Endothelial cell of umbilical vein (primary cell): ENCODE data around the gene ERG. TPM values are rescaled to one million over a fixed set of nuclear protein-coding genes. Genes with fewer than 3 reads are reported as not detected.

Source experiments
- BruUV-seq: library from RNA; stranded (reverse); fragments of 400-500 nt; replicated peaks from 2 replicates; lab custom pipeline; 2021; lab: Mats Ljungman, UMichigan
- CTCF ChIA-PET: fragments of 300-600, 350-600 bp; sonication (Branson Sonifier 250); formaldehyde crosslinking; loops from one replicate; lab custom pipeline; 2021; ENCODE audit warnings: antibody characterized with exemption, inconsistent platforms; lab: Charles Lee
- POLR2A ChIA-PET: fragments of 300-600, 350-600 bp; sonication (Branson Sonifier 250); formaldehyde crosslinking; loops from one replicate; lab custom pipeline; 2021; ENCODE audit warnings: antibody characterized with exemption, inconsistent platforms; lab: Charles Lee
- DNase-seq: peaks from one replicate; pipeline ENCODE4 v3.0.0-alpha.2; 2011; ENCODE audit warnings: low read depth, low spot score
- FAIRE-seq: peaks from 2 replicates; lab custom pipeline; 2011; peaks lifted over from hg19 to GRCh38; lab: Jason Lieb, UNC
- H2AFZ ChIP-seq: 2 replicates; pipeline ENCODE4 v1.6.0; 2012; ENCODE audit warnings: low read depth, low read length, control low read depth, inconsistent platforms
- H3K27ac ChIP-seq: 2 replicates; pipeline ENCODE4 v1.5.1; 2011; ENCODE audit warnings: low read depth, mild to moderate bottlenecking, control low read depth, low read length, moderate library complexity; ENCODE audit not compliant: insufficient read depth
- H3K27me3 ChIP-seq, 2 experiments: 2 replicates each; pipeline versions ENCODE4 v1.6.0 to v1.6.1; 2011; ENCODE audit warnings: low read length in 2 of 2, mixed read lengths in 1 of 2; ENCODE audit not compliant: control insufficient read depth in 2 of 2, insufficient read depth in 2 of 2
- H3K36me3 ChIP-seq, 2 experiments: 2 replicates in 1 of 2; 3 replicates in 1 of 2; pipeline ENCODE4 v1.5.1; 2011; ENCODE audit warnings: low read length in 2 of 2, mild to moderate bottlenecking in 1 of 2, moderate library complexity in 1 of 2; ENCODE audit not compliant: control insufficient read depth in 2 of 2, insufficient read depth in 2 of 2; ENCODE audit errors: extremely low read depth in 1 of 2
- H3K4me1 ChIP-seq: 3 replicates; pipeline ENCODE4 v1.5.1; 2011; ENCODE audit warnings: mild to moderate bottlenecking, low read length; ENCODE audit not compliant: control insufficient read depth, insufficient read depth; ENCODE audit errors: extremely low read depth
- H3K4me2 ChIP-seq: 2 replicates; pipeline ENCODE4 v1.6.1; 2011; ENCODE audit warnings: low read length, control low read depth, mixed read lengths; ENCODE audit not compliant: insufficient read depth
- H3K4me3 ChIP-seq, 3 experiments: fragments of 200-600 bp in 1 of 3; sonication (generic), shearing (Covaris generic) in 1 of 3; replicated peaks in 1 of 3; 2 replicates each; pipeline ENCODE4 v1.5.1; 2011 to 2016; ENCODE audit warnings: control low read depth in 3 of 3, low read length in 3 of 3, mild to moderate bottlenecking in 2 of 3, inconsistent platforms in 1 of 3, low read depth in 1 of 3, moderate library complexity in 1 of 3; ENCODE audit not compliant: insufficient read depth in 1 of 3
- H3K79me2 ChIP-seq: 2 replicates; pipeline ENCODE4 v1.6.0; 2012; ENCODE audit warnings: low read length, inconsistent platforms; ENCODE audit not compliant: control insufficient read depth, insufficient read depth
- H3K9ac ChIP-seq: replicated peaks from 2 replicates; pipeline ENCODE3; 2011; ENCODE audit warnings: low read length, control low read depth; ENCODE audit not compliant: insufficient read depth; ENCODE audit errors: extremely low read depth
- H3K9me1 ChIP-seq: replicated peaks from 3 replicates; pipeline ENCODE4 v1.6.0; 2011; ENCODE audit warnings: mild to moderate bottlenecking, low read length; ENCODE audit not compliant: control insufficient read depth, insufficient read depth; ENCODE audit errors: extremely low read depth
- H3K9me3 ChIP-seq: replicated peaks from 2 replicates; pipeline ENCODE4 v1.5.1; 2012; ENCODE audit warnings: low read length, inconsistent platforms; ENCODE audit not compliant: control insufficient read depth, insufficient read depth
- H4K20me1 ChIP-seq: replicated peaks from 2 replicates; pipeline ENCODE3; 2011; ENCODE audit warnings: mild to moderate bottlenecking, low read length; ENCODE audit not compliant: control insufficient read depth, insufficient read depth; ENCODE audit errors: extremely low read depth
- CTCF ChIP-seq, 2 donors: IDR thresholded peaks; 1 replicate in 1 of 2; 2 replicates in 1 of 2; pipeline ENCODE4 v1.5.1; 2011; ENCODE audit warnings: low read length in 2 of 2, mild to moderate bottlenecking in 2 of 2, moderate library complexity in 2 of 2, control low read depth in 1 of 2, inconsistent platforms in 1 of 2, low read depth in 1 of 2; ENCODE audit not compliant: insufficient read depth in 1 of 2; ENCODE audit errors: extremely low read depth in 1 of 2
- EZH2 ChIP-seq: IDR thresholded peaks from 2 replicates; pipeline ENCODE4 v1.6.1; 2012; ENCODE audit warnings: borderline replicate concordance, low read depth, mild to moderate bottlenecking, moderate library complexity, low read length, inconsistent platforms; ENCODE audit not compliant: severe bottlenecking
- FOS ChIP-seq: IDR thresholded peaks from 2 replicates; pipeline ENCODE4 v1.6.1; 2011; ENCODE audit warnings: mild to moderate bottlenecking, low read length, moderate library complexity, borderline replicate concordance; ENCODE audit not compliant: insufficient read depth
- GATA2 ChIP-seq: IDR thresholded peaks from 2 replicates; pipeline ENCODE4 v1.7.0; 2011; ENCODE audit warnings: low read depth, mild to moderate bottlenecking, moderate library complexity, mixed read lengths, low read length; ENCODE audit not compliant: insufficient read length, insufficient read depth
- JUN ChIP-seq: IDR thresholded peaks from 2 replicates; pipeline ENCODE4 v1.6.1; 2011; ENCODE audit warnings: borderline replicate concordance, low read depth; ENCODE audit not compliant: insufficient read length, insufficient read depth
- MAX ChIP-seq: IDR thresholded peaks from 2 replicates; pipeline ENCODE4 v1.6.1; 2011; ENCODE audit not compliant: insufficient read depth, insufficient read length
- MYC ChIP-seq: IDR thresholded peaks from one replicate; pipeline ENCODE4 v1.6.1; 2011; ENCODE audit warnings: mild to moderate bottlenecking, low read depth, low read length
- POLR2A ChIP-seq: IDR thresholded peaks from 2 replicates; pipeline ENCODE4 v1.6.1; 2012; ENCODE audit warnings: low read depth, mild to moderate bottlenecking, control low read depth, low read length
- POLR2AphosphoS5 ChIP-seq: IDR thresholded peaks from 2 replicates; pipeline ENCODE4 v1.6.1; 2012; ENCODE audit warnings: low read depth, mild to moderate bottlenecking, control low read depth, low read length, moderate library complexity; ENCODE audit not compliant: insufficient read depth
- dilution Hi-C: fragments of 300-500 bp; cut with MboI; formaldehyde crosslinking; loops from one replicate; pipeline ENCODE4 v1.15.0; 2019; ENCODE audit warnings: low sequenced_read_pairs; ENCODE audit not compliant: extremely low pct_ligation_motif_present
- intact Hi-C: fragments of 100-400 bp; cut with micrococcal nuclease; formaldehyde crosslinking; loops from one replicate; pipeline ENCODE4 v1.10.0; 2022
- polyA plus RNA-seq, 4 experiments: library from polyadenylated mRNA; depleted of rRNA in 3 of 4; stranded (reverse) in 3 of 4; unstranded in 1 of 4; fragments of >200 nt; gene quantifications; 2 replicates each; pipeline versions ENCODE4 v1.2.1 to v1.2.3, GENCODE V29; 2011 to 2012; ENCODE audit warnings: missing spikeins in 1 of 4
- total RNA-seq: library from RNA; stranded (reverse); gene quantifications from 2 replicates; pipeline ENCODE4 v1.2.3, GENCODE V29; 2021

ERG gene
- total and polyA plus RNA-seq, 2 donors (not counting 3 experiments of a cell fraction or from before 2014, with no cell fraction given): 173 to 210 TPM

GRCh38 chr21:38460171-38460742 lies 38.0 kb downstream of the ERG start:
- H3K27me3 ChIP-seq: no peaks in the 10 kb centered on the region
- peak overlapping the region; percentile 98 for H3K27ac ChIP-seq
- H3K4me1 ChIP-seq: peaks cover 73% of the 10 kb centered on the region
- intact Hi-C loops (loop anchor here (1.0 kb wide), 4 partner anchors 16 to 38 kb away; partner anchors contain the start of gene ERG), dilution Hi-C loops (no loop called here)
- ChIA-PET POLR2A (interaction anchor here (1.6 kb wide), 1 partner anchor 39 kb away, joined by 4 read pairs; no protein-coding TSS in a partner anchor), CTCF (interaction anchor here (2.4 kb wide), 1 partner anchor 10 kb away, joined by 6 read pairs; no protein-coding TSS in a partner anchor)
- H3K4me2 ChIP-seq: peak overlapping the region; percentile 78
- FAIRE-seq: peak; percentile 91
- H3K4me3 ChIP-seq: peak overlapping the region in 1 of 3 experiments; percentile 32
- DNase-seq: peak; percentile 97
- H3K9me1 ChIP-seq: no peaks in the 10 kb centered on the region
- TF ChIP-seq POLR2A (peak; percentile 69), JUN (peak; percentile 56), CTCF (IDR thresholded peaks at IDR 0.05; ENCODE audit: extremely low read depth in 1 of 2, insufficient read depth in 1 of 2, low read depth in 1 of 2, low read length in 2 of 2) (no peak), FOS (peak; percentile 57), EZH2 (no peak), POLR2AphosphoS5 (peak; percentile 45), MYC (no peak), MAX (no peak), GATA2 (no peak)
- no TSS peak for BruUV-seq
- H2AFZ ChIP-seq: no peak overlapping the region
- H3K9ac ChIP-seq: peak overlapping the region; percentile 67
- H4K20me1 ChIP-seq: no peaks in the 10 kb centered on the region
- H3K9me3 ChIP-seq: no peaks in the 10 kb centered on the region
- H3K79me2 ChIP-seq: peaks cover 81% of the 10 kb centered on the region
- peaks cover 2 to 7% of the 10 kb centered on the region in 2 experiments for H3K36me3 ChIP-seq
